ENCODE measurements around the gene AHNAK. TPM values are rescaled to one million over a fixed set of nuclear protein-coding genes. Genes with fewer than 3 reads are reported as not detected.

Gene AHNAK
- total and polyA plus RNA-seq, 2 of the 8 experiments (the other 6 are each of a cell fraction or from before 2014, with no cell fraction given) = 2.0 to 5.8 TPM

- H2BK5ac ChIP-seq (ENCODE audit: low read depth, low read length) = no peak overlapping the region
- no peak overlapping the region for H3K4ac ChIP-seq (replicated peaks; ENCODE audit: insufficient read length, low read depth, low read length)
- no peak overlapping the region for H3K4me2 ChIP-seq (ENCODE audit: insufficient read depth in 1 of 2, low read depth in 2 of 2, low read length in 2 of 2)
- H3K4me1 ChIP-seq (replicated peaks in 1 of 4; ENCODE audit: control insufficient read depth in 3 of 4, insufficient read depth in 4 of 4, low read length in 3 of 4) = peaks cover 2 to 11% (median 7%) of the 10 kb centered on the region in 4 experiments; a peak in 6 of 7 replicates
- no peaks in the 10 kb centered on the region for H3K23me2 ChIP-seq (ENCODE audit: low read depth, low read length)
- H4K8ac ChIP-seq (ENCODE audit: extremely low read depth, insufficient read depth, low read length) = no peak overlapping the region
- ChIA-PET CTCF (ENCODE audit: partially characterized antibody) (interaction anchor here (0.6 to 18.8 kb wide), 27 partner anchors 9 to 123 kb away, joined by 3 to 179 read pairs (median 3); no protein-coding TSS in a partner anchor), POLR2A (ENCODE audit: partially characterized antibody) (interaction anchor here (1.1 to 2.7 kb wide), 3 partner anchors 10 to 62 kb away, joined by 3 to 11 read pairs (median 4); no protein-coding TSS in a partner anchor)
- no peak overlapping the region for H4K5ac ChIP-seq (ENCODE audit: insufficient read length, low read depth, low read length)
- H2BK120ac ChIP-seq (replicated peaks; ENCODE audit: low read depth, low read length) = no peak overlapping the region
- no peak overlapping the region for H3K9ac ChIP-seq (replicated peaks in 1 of 4; ENCODE audit: extremely low read depth in 1 of 4, low read depth in 3 of 4, low read length in 3 of 4)
- no peak overlapping the region for H2BK20ac ChIP-seq (ENCODE audit: low read length)
- no peaks in the 10 kb centered on the region for H3K79me1 ChIP-seq (ENCODE audit: low read depth, low read length)
- WGBS, 2 experiments (ENCODE audit: extremely low coverage in 1 of 2, insufficient coverage in 1 of 2, insufficient read length in 1 of 2, insufficient replicate concordance in 2 of 2, low coverage in 1 of 2, low lambda C conversion rate in 2 of 2, missing lambda C conversion rate in 1 of 2) = 91% methylated on average over 7 of the region's 7 CpGs; no CpG with 5 or more reads in 1 of the 2 experiments
- peaks cover 0 to 4% (median 0%) of the 10 kb centered on the region in 4 experiments; a peak in 3 of 7 replicates for H3K27me3 ChIP-seq (replicated peaks in 1 of 4; ENCODE audit: control insufficient read depth in 3 of 4, extremely low read depth in 1 of 4, insufficient read depth in 3 of 4, low read length in 3 of 4)
- no peak overlapping the region for H3K4me3 ChIP-seq (ENCODE audit: extremely low read depth in 1 of 4, insufficient read depth in 2 of 4, low read depth in 3 of 4, low read length in 4 of 4)
- H3K18ac ChIP-seq (ENCODE audit: extremely low read depth, low read length) = no peak overlapping the region
- H2BK12ac ChIP-seq (ENCODE audit: low read depth, low read length) = no peak overlapping the region
- no peak for FAIRE-seq
- no peak overlapping the region for H3K23ac ChIP-seq (ENCODE audit: insufficient read length)
- H2AFZ ChIP-seq (ENCODE audit: low read length) = no peak overlapping the region
- no peaks in the 10 kb centered on the region for H4K20me1 ChIP-seq (replicated peaks in 1 of 2; ENCODE audit: control insufficient read depth in 1 of 2, insufficient read depth in 2 of 2, low read length in 2 of 2)
- H3K79me2 ChIP-seq (ENCODE audit: control insufficient read depth in 1 of 2, insufficient read depth in 2 of 2, low read length in 2 of 2) = no peaks in the 10 kb centered on the region
- no peak overlapping the region for H3K14ac ChIP-seq (ENCODE audit: insufficient read length)
- H3K36me3 ChIP-seq (ENCODE audit: control insufficient read depth in 2 of 4, insufficient read depth in 4 of 4, low read length in 3 of 4) = no peaks in the 10 kb centered on the region
- H2BK15ac ChIP-seq (ENCODE audit: low read length) = no peak overlapping the region
- no peak overlapping the region for H2AK5ac ChIP-seq (ENCODE audit: low read depth, low read length)
- no peak for DNase-seq (ENCODE audit: low read depth in 1 of 2, low spot score in 2 of 2)
- no peak overlapping the region for H4K91ac ChIP-seq (replicated peaks; ENCODE audit: insufficient read length, low read length)
- no peak overlapping the region for H3K27ac ChIP-seq (ENCODE audit: low read depth, low read length)
- no peaks in the 10 kb centered on the region for H3K9me3 ChIP-seq (ENCODE audit: insufficient read depth in 2 of 2, low read depth in 1 of 2, low read length in 1 of 2)
- no peak overlapping the region for H3K56ac ChIP-seq (replicated peaks; ENCODE audit: insufficient read length, low read depth, low read length)
- TF ChIP-seq ATF2 (IDR thresholded peaks at IDR 0.05; ENCODE audit: low read length) = no peak
- no peak for TF ChIP-seq EP300 (IDR thresholded peaks at IDR 0.05; ENCODE audit: borderline replicate concordance in 1 of 2, low read depth in 2 of 2, low read length in 2 of 2)
- no peak for TF ChIP-seq SIN3A (conservative IDR thresholded peaks at IDR 0.05 in 1 of 2, IDR thresholded peaks at IDR 0.05 in 1 of 2; ENCODE audit: low read depth in 1 of 2, low read length in 2 of 2)
- TF ChIP-seq TCF12 (IDR thresholded peaks at IDR 0.05; ENCODE audit: low read depth, low read length) = no peak
- no peak for TF ChIP-seq KDM5A (IDR thresholded peaks at IDR 0.05; ENCODE audit: low read length)
Measured at GRCh38 chr11:62497132-62497801, 49.3 kb downstream of the AHNAK start.
